HG03139 (cell line): Measurements from ENCODE around the gene ACVR1B.

Experiments
- ATAC-seq: cut with Tn5 transposase; IDR thresholded peaks from one replicate; pipeline ENCODE4 v1.9.1; 2021; ENCODE audit not compliant: unreplicated experiment

ACVR1B gene

GRCh38 chr12:52043386-52044212 is 92.1 kb downstream of the ACVR1B start:
- no peak for ATAC-seq

GRCh38 chr12:52044292-52044983 is 92.9 kb downstream of the ACVR1B start:
- ATAC-seq: no peak

- ATAC-seq: no peak
Measured at GRCh38 chr12:52045794-52046199, 94.3 kb downstream of the ACVR1B start.
